ENCODE data around the gene WDR64. TPM values are rescaled to one million over a fixed set of nuclear protein-coding genes. Genes with fewer than 3 reads are reported as not detected.

The WDR64 gene
- total and polyA plus RNA-seq, 2 experiments from 2014 or later = 0.07 TPM; not detected in 1

DNA sequence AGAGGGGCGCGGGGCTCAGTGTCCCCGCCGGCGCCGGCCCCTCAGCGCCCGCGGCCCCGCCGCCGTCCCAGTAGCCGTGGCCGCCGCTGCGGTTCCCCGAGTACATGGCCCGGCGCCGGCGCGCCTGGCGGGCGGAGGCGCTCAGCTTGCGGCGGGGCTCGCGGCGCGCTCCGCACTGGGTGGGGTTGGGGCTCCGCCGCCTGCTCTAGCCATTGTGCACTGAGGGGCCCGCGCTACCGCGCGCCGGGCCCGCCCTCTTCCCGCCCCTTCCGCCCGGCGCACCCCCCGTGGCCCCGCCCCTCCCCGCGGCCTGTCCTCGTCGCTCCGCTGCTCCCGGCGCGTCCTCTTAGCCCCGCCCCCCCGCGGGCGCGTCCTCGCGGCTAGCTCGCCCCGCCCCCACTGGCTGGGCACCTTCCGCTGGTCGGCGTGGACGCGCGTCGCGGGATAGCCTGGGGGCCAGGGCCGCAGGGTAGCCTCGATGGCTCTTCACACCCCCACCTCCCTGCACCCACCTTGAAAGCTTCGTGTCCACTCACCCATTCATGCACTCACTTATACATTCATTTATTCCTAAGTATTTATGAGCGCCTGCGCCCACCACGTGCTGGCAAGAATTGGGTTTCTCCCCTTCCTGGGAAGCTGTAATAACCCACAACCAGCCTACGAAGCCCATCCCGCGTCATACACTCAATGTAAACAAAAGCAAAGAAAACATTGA lies 11.8 kb upstream of the WDR64 start, which contains the start of the genes CHML and OPN3:
Gene CHML (minus strand): TSS at position 221 of the 718 bp plus-strand sequence. CDS start 4,603 bp downstream, outside the sequence.
Gene OPN3 (minus strand): TSS at position 221 of the 718 bp plus-strand sequence. CDS start 115 bp downstream, at position 106.
- no peaks in the 10 kb centered on the region for H3K36me3 ChIP-seq (replicated peaks; ENCODE audit: insufficient read depth, low read depth)
- H3K79me2 ChIP-seq = peaks cover 30% of the 10 kb centered on the region
- WGBS (ENCODE audit: low lambda C conversion rate, missing lambda C conversion rate) = 10% methylated on average over 41 of the region's 81 CpGs
- H4K20me1 ChIP-seq (ENCODE audit: insufficient read depth, poor library complexity, severe bottlenecking) = no peaks in the 10 kb centered on the region
- H3K27me3 ChIP-seq = no peaks in the 10 kb centered on the region
- peaks cover 24% of the 10 kb centered on the region for H3K4me1 ChIP-seq (ENCODE audit: insufficient read depth)
- H3K9me2 ChIP-seq (replicated peaks; ENCODE audit: insufficient read depth) = no peaks in the 10 kb centered on the region
- H3K4me2 ChIP-seq = peak within 1 kb of the TSS; percentile 83
- H3K4me3 ChIP-seq = peak within 1 kb of the TSS; percentile 86
- peak; percentile 97 for DNase-seq (ENCODE audit: low spot score)
- H3K27ac ChIP-seq = peak within 1 kb of the TSS; percentile 94
- TF ChIP-seq EZH2phosphoT487 (IDR thresholded peaks at IDR 0.05; ENCODE audit: low read depth, severe bottlenecking, unreplicated experiment) (no peak), EZH2 (IDR thresholded peaks at IDR 0.05; ENCODE audit: borderline replicate concordance) (no peak)
- TF ChIP-seq, protein P1, sequence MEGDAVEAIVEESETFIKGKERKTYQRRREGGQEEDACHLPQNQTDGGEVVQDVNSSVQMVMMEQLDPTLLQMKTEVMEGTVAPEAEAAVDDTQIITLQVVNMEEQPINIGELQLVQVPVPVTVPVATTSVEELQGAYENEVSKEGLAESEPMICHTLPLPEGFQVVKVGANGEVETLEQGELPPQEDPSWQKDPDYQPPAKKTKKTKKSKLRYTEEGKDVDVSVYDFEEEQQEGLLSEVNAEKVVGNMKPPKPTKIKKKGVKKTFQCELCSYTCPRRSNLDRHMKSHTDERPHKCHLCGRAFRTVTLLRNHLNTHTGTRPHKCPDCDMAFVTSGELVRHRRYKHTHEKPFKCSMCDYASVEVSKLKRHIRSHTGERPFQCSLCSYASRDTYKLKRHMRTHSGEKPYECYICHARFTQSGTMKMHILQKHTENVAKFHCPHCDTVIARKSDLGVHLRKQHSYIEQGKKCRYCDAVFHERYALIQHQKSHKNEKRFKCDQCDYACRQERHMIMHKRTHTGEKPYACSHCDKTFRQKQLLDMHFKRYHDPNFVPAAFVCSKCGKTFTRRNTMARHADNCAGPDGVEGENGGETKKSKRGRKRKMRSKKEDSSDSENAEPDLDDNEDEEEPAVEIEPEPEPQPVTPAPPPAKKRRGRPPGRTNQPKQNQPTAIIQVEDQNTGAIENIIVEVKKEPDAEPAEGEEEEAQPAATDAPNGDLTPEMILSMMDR (IDR thresholded peaks at IDR 0.05; ENCODE audit: poor library complexity) = no peak
- peak within 1 kb of the TSS; percentile 97 for H2AFZ ChIP-seq
- no peaks in the 10 kb centered on the region for H3K9me3 ChIP-seq (ENCODE audit: low read depth)

DNA sequence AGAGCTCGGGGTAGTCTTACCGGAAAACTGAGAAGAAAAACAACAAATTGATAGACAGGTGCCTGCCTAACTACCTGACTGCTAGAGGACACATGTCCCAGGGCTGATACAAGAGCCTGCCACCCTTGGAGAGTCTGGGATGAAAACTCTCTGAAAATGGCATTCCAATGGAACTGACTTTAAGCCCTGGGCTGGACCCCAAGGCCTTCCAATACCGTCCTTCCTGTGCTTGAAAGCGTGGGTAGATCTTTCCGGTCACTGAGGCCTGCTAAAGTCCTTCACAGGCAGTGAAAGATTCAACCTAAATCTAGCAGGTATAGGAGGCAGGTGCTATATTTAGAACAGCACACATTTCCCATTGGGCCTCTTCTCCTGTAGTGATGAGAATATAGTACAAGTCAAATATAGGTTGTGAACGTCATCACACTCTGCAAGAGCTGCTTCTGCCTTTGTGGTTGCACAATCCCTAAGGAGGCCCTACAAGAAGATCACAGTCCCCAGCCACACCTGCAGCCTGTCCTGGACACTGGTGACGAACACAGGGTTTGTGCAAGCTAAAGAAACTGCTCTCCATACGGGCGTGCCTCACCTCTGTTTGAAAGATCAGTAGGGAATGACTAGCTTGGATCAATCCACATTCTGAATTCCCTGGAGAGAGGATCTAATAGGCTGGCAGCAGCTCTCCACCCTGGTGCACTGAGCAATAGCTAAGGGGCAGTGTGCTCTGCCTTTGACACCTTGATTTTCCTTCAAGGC lies 11.0 kb upstream of the WDR64 start:
- Histone ChIP-seq H3K4me3 (peak overlapping the region; percentile 42), H3K36me3 (replicated peaks; ENCODE audit: insufficient read depth, low read depth) (no peaks in the 10 kb centered on the region), H3K9me3 (ENCODE audit: low read depth) (no peaks in the 10 kb centered on the region), H3K9me2 (replicated peaks; ENCODE audit: insufficient read depth) (no peaks in the 10 kb centered on the region), H3K4me1 (ENCODE audit: insufficient read depth) (peaks cover 24% of the 10 kb centered on the region), H3K79me2 (peaks cover 26% of the 10 kb centered on the region), H3K4me2 (peak overlapping the region; percentile 83), H4K20me1 (ENCODE audit: insufficient read depth, poor library complexity, severe bottlenecking) (no peaks in the 10 kb centered on the region), H2AFZ (peak overlapping the region; percentile 97), H3K27ac (peak overlapping the region; percentile 94), H3K27me3 (no peaks in the 10 kb centered on the region)
- 86% methylated on average over 9 of the region's 9 CpGs for WGBS (ENCODE audit: low lambda C conversion rate, missing lambda C conversion rate)
- peak; percentile 65 for DNase-seq (ENCODE audit: low spot score)
- TF ChIP-seq, protein P1 (IDR thresholded peaks at IDR 0.05; ENCODE audit: poor library complexity) = no peak
- no peak for TF ChIP-seq EZH2phosphoT487 (IDR thresholded peaks at IDR 0.05; ENCODE audit: low read depth, severe bottlenecking, unreplicated experiment)
- TF ChIP-seq EZH2 (IDR thresholded peaks at IDR 0.05; ENCODE audit: borderline replicate concordance) = no peak

DNA sequence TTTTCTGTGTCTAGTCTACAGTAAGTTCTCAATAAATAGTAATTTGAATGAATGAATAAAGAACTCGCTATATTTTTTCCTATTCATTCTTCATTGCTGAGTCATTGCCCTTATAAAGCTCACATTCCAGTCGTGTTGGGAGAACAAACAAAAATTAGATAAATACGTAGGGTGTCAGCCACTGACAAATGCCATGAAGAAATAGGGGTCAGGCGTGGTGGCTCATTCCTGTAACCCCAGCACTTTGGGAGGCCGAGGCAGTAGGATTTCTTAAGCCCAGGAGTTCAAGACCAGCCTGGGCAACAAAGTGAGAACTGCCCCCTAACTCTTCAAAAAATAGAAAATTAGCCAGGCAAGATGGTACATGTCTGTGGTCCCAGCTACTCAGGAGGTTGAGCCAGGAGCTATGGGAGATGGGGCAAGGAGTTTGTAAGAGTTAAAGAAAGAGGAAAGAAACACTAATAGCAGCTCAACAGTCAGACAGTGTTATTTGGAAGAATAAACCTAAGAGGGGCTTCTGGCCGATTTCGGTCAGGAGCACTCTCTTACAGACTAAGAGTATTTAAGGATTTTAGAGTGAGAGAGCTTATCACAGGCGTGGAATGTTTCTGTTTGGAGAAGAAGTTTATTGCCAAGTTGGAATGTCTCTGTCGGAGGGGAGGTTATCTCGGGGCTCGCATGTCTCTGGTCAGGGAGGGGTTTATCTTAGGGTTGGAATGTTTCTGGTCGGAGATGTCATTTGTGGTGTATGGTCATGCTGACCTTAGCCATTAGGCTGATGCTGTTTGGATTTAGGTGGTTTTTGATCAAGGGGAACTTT lies 10.1 kb upstream of the WDR64 start:
- no peaks in the 10 kb centered on the region for H3K27me3 ChIP-seq
- no peaks in the 10 kb centered on the region for H3K9me2 ChIP-seq (replicated peaks; ENCODE audit: insufficient read depth)
- H3K4me1 ChIP-seq (ENCODE audit: insufficient read depth) = peaks cover 24% of the 10 kb centered on the region
- peak overlapping the region; percentile 94 for H3K27ac ChIP-seq
- H3K9me3 ChIP-seq (ENCODE audit: low read depth) = no peaks in the 10 kb centered on the region
- no peaks in the 10 kb centered on the region for H3K36me3 ChIP-seq (replicated peaks; ENCODE audit: insufficient read depth, low read depth)
- DNase-seq (ENCODE audit: low spot score) = peak; percentile 22
- no peak overlapping the region for H3K4me3 ChIP-seq
- peaks cover 20% of the 10 kb centered on the region for H3K79me2 ChIP-seq
- peak overlapping the region; percentile 30 for H3K4me2 ChIP-seq
- no peak for TF ChIP-seq EZH2phosphoT487 (IDR thresholded peaks at IDR 0.05; ENCODE audit: low read depth, severe bottlenecking, unreplicated experiment)
- TF ChIP-seq EZH2 (IDR thresholded peaks at IDR 0.05; ENCODE audit: borderline replicate concordance) = no peak
- TF ChIP-seq, protein P1 (IDR thresholded peaks at IDR 0.05; ENCODE audit: poor library complexity) = no peak
- no peaks in the 10 kb centered on the region for H4K20me1 ChIP-seq (ENCODE audit: insufficient read depth, poor library complexity, severe bottlenecking)
- no peak overlapping the region for H2AFZ ChIP-seq
- 51% methylated on average over 12 of the region's 12 CpGs for WGBS (ENCODE audit: low lambda C conversion rate, missing lambda C conversion rate)

All from hepatocyte (in vitro differentiated cells).